Measurements from ENCODE around the gene FOXN4. TPM values are rescaled to one million over a fixed set of nuclear protein-coding genes. Genes with fewer than 3 reads are reported as not detected.

FOXN4 gene
- total and polyA plus RNA-seq, 9 of the 15 experiments (the other 6 are each of a cell fraction or from before 2014, with no cell fraction given), result not detected

DNA sequence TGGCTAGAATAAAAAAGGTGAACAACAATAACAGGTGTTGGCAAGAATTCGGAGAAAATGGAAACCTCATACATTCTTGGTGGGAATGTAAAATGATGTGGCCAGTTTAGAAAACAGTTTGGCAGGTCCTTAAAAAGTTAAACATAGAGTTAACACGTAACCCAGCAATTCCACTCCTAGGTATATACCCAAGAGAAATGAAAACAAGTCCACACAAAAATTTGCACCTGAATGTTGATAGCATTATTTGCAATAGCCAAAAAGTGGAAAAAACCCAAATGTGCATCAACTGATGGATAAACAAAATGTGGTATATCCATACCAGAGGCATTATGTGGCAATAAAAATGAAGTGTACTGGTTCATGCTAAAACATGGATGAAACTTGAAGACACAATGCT, 36.3 kb upstream of the FOXN4 start:
- H3K4me2 ChIP-seq (ENCODE audit: insufficient read depth, low read length), result no peak overlapping the region
- H3K9ac ChIP-seq (ENCODE audit: insufficient read depth in 1 of 2, low read depth in 2 of 2, low read length in 2 of 2), result no peak overlapping the region
- ATAC-seq, result no peak
- ChIA-PET POLR2A (no interaction called here), CTCF (ENCODE audit: low intra/inter-chr PET ratio) (no interaction called here)
- H3K36me3 ChIP-seq (ENCODE audit: control insufficient read depth, insufficient read depth, low read length), result no peaks in the 10 kb centered on the region
- no peaks in the 10 kb centered on the region for H3K27me3 ChIP-seq (ENCODE audit: control insufficient read depth in 2 of 2, insufficient read depth in 2 of 2, low read length in 2 of 2)
- BruUV-seq (replicated peaks), result no TSS peak
- H3K9me1 ChIP-seq (ENCODE audit: control insufficient read depth, insufficient read depth, low read length), result no peaks in the 10 kb centered on the region
- TF ChIP-seq, protein P1, sequence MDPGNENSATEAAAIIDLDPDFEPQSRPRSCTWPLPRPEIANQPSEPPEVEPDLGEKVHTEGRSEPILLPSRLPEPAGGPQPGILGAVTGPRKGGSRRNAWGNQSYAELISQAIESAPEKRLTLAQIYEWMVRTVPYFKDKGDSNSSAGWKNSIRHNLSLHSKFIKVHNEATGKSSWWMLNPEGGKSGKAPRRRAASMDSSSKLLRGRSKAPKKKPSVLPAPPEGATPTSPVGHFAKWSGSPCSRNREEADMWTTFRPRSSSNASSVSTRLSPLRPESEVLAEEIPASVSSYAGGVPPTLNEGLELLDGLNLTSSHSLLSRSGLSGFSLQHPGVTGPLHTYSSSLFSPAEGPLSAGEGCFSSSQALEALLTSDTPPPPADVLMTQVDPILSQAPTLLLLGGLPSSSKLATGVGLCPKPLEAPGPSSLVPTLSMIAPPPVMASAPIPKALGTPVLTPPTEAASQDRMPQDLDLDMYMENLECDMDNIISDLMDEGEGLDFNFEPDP (CRISPR knock-in tag; IDR thresholded peaks at IDR 0.05), result no peak
- TF ChIP-seq CAMTA2 (CRISPR knock-in tag; conservative IDR thresholded peaks at IDR 0.05) (no peak), FOXK1 (CRISPR knock-in tag; IDR thresholded peaks at IDR 0.05; ENCODE audit: borderline replicate concordance) (no peak), RHOXF2B (CRISPR knock-in tag; conservative IDR thresholded peaks at IDR 0.05) (no peak), TAF7 (tag; IDR thresholded peaks at IDR 0.05) (no peak), ZNF165 (CRISPR knock-in tag; IDR thresholded peaks at IDR 0.05; ENCODE audit: borderline replicate concordance) (no peak), ZNF77 (CRISPR knock-in tag; IDR thresholded peaks at IDR 0.05) (no peak)
- TF ChIP-seq, protein P2, sequence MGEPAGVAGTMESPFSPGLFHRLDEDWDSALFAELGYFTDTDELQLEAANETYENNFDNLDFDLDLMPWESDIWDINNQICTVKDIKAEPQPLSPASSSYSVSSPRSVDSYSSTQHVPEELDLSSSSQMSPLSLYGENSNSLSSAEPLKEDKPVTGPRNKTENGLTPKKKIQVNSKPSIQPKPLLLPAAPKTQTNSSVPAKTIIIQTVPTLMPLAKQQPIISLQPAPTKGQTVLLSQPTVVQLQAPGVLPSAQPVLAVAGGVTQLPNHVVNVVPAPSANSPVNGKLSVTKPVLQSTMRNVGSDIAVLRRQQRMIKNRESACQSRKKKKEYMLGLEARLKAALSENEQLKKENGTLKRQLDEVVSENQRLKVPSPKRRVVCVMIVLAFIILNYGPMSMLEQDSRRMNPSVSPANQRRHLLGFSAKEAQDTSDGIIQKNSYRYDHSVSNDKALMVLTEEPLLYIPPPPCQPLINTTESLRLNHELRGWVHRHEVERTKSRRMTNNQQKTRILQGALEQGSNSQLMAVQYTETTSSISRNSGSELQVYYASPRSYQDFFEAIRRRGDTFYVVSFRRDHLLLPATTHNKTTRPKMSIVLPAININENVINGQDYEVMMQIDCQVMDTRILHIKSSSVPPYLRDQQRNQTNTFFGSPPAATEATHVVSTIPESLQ (CRISPR knock-in tag; IDR thresholded peaks at IDR 0.05), result no peak
- H3K79me2 ChIP-seq (ENCODE audit: control insufficient read depth, insufficient read depth, low read length), result no peaks in the 10 kb centered on the region
- DNase-seq (ENCODE audit: extremely low read depth in 1 of 4, low spot score in 3 of 4), result no peak
- no peak overlapping the region for H2AFZ ChIP-seq (ENCODE audit: low read depth, low read length)
- H3K4me1 ChIP-seq (replicated peaks in 1 of 2; ENCODE audit: control insufficient read depth in 2 of 2, insufficient read depth in 2 of 2, low read length in 2 of 2), result peaks cover 0 to 2% of the 10 kb centered on the region in 2 experiments; a peak in 1 of 5 replicates
- H3K9me3 ChIP-seq (replicated peaks; ENCODE audit: control insufficient read depth, insufficient read depth, low read depth, low read length), result peaks cover 2% of the 10 kb centered on the region; the same call in 1 of the 2 replicates
- H4K20me1 ChIP-seq (replicated peaks; ENCODE audit: control insufficient read depth, insufficient read depth, low read length), result no peaks in the 10 kb centered on the region
- no peak overlapping the region for H3K27ac ChIP-seq (ENCODE audit: extremely low read depth, low read depth, low read length)
- FAIRE-seq, result no peak
- in situ Hi-C loops (cut with MboI) (no loop called here), intact Hi-C loops (cut with micrococcal nuclease) (no loop called here)
- WGBS (ENCODE audit: insufficient coverage, low coverage, missing lambda C conversion rate), result 0% methylated on average over 2 of the region's 2 CpGs
- no peak overlapping the region for H3K4me3 ChIP-seq
